Activated B cell treated with CpG ODN at 0.5 μM for 24 hours (primary cell): ENCODE measurements around the gene MPST. TPM values are rescaled to one million over a fixed set of nuclear protein-coding genes. Genes with fewer than 3 reads are reported as not detected.
A peak's percentile ranks its signal among the peaks of the same experiment; 100 is the strongest.

Experiments
- ATAC-seq: fragments of 200-7000 bp; cut with Tn5 transposase; one replicate; pipeline ENCODE4 v1.10.0; 2021; ENCODE audit warnings: low read depth, mild to moderate bottlenecking, moderate library complexity
- CTCF ChIA-PET: fragments of 350-600 bp; sonication (Branson Sonifier 250); formaldehyde crosslinking; loops from one replicate; lab custom pipeline; 2021; ENCODE audit warnings: antibody characterized with exemption; lab: Charles Lee
- POLR2A ChIA-PET: fragments of 350-600 bp; sonication (Branson Sonifier 250); formaldehyde crosslinking; loops from one replicate; lab custom pipeline; 2021; ENCODE audit warnings: antibody characterized with exemption; lab: Charles Lee
- DNase-seq: peaks from one replicate; pipeline ENCODE4 v3.0.0; 2022
- H3K27ac Mint-ChIP-seq: one replicate; pipeline ENCODE4 v1.8.0; 2020; ENCODE audit warnings: mixed read lengths
- H3K27me3 Mint-ChIP-seq: one replicate; pipeline ENCODE4 v1.8.0; 2021; ENCODE audit warnings: mixed read lengths
- H3K36me3 Mint-ChIP-seq: one replicate; pipeline ENCODE4 v1.8.0; 2021; ENCODE audit warnings: low read depth, mixed read lengths
- H3K4me1 Mint-ChIP-seq: one replicate; pipeline ENCODE4 v1.8.0; 2021; ENCODE audit warnings: mixed read lengths
- H3K4me3 Mint-ChIP-seq: one replicate; pipeline ENCODE4 v1.8.0; 2020; ENCODE audit warnings: mild to moderate bottlenecking, mixed read lengths
- H3K9me3 Mint-ChIP-seq: one replicate; pipeline ENCODE4 v1.8.0; 2020; ENCODE audit warnings: mixed read lengths
- CTCF ChIP-seq: fragments of 200-600 bp; IDR thresholded peaks from one replicate; pipeline ENCODE4 v1.8.0; 2022; ENCODE audit warnings: antibody characterized with exemption, mild to moderate bottlenecking
- intact Hi-C: fragments of 100-400 bp; cut with micrococcal nuclease; formaldehyde crosslinking; loops from one replicate; pipeline ENCODE4 v1.15.1; 2024
- total RNA-seq: library from RNA; stranded (reverse); gene quantifications from 2 replicates; pipeline ENCODE4 v1.2.3, GENCODE V29; 2022

Gene MPST
- total RNA-seq, 1 donor from 2014 or later, result 15.6 TPM

- Mint-ChIP-seq H3K9me3 (no peaks in the 10 kb centered on the region), H3K27me3 (peaks cover 2% of the 10 kb centered on the region), H3K4me3 (no peak overlapping the region), H3K36me3 (no peaks in the 10 kb centered on the region), H3K4me1 (peaks cover 14% of the 10 kb centered on the region), H3K27ac (no peak overlapping the region)
- no peak for DNase-seq
- intact Hi-C loops, result no loop called here
- no peak for ATAC-seq
- CTCF ChIA-PET, result interaction anchor here (1.0 to 1.3 kb wide), 2 partner anchors 289 to 384 kb away, joined by 3 to 4 read pairs; no protein-coding TSS in a partner anchor
- no peak for TF ChIP-seq CTCF
- POLR2A ChIA-PET, result no interaction called here
Measured at GRCh38 chr22:37047006-37047405, 27.5 kb downstream of the MPST start.

DNA sequence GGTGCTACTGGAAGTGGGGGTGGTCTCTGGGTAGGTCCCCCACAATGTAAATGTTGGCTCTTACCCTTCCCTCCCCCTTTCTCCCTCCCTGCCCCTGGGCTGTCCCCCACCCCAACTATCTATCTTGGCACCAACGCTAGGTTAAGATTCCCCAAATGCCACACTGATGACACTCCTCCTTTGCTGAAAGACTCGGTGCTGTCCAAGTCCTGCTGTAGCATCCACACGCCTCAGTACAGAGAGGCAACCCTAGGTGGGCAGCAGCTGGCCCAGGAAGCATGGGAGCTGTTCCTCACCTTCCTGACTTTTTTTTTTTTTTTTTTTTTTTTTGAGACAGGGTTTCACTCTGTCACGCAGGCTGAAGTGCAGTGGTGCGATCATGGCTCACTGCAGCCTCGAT, 28.6 kb downstream of the MPST start:
- TF ChIP-seq CTCF, result no peak
- Mint-ChIP-seq H3K9me3 (no peaks in the 10 kb centered on the region), H3K4me3 (no peak overlapping the region), H3K27me3 (no peaks in the 10 kb centered on the region), H3K36me3 (no peaks in the 10 kb centered on the region), H3K27ac (no peak overlapping the region), H3K4me1 (peaks cover 22% of the 10 kb centered on the region)
- intact Hi-C loops, result no loop called here
- POLR2A ChIA-PET, result no interaction called here
- no peak for ATAC-seq
- CTCF ChIA-PET, result interaction anchor here (1.0 kb wide), 1 partner anchor 383 kb away, joined by 3 read pairs; no protein-coding TSS in a partner anchor
- no peak for DNase-seq

DNA sequence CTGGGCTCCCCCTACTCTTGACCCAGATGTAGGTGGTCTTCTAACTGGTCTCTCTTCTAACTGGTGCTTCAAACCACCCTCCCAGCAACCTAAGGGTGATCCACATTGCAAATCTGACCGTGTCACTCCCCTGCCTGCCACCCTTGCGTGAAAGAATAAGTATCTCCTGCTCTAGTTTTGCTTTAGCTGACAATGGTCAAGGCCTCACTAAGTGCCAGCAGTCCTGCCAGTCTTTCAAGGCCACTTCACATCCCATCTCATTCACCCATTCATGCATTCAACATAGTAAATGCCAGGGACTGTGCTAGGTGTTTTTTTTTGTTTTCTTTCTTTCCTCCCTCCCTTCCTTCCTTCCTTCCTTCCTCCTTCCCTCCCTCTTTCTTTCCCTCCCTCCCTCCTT, 29.7 kb downstream of the MPST start:
- DNase-seq (no peak), ATAC-seq (no peak)
- TF ChIP-seq CTCF, result no peak
- Mint-ChIP-seq H3K36me3 (no peaks in the 10 kb centered on the region), H3K27ac (no peak overlapping the region), H3K9me3 (no peaks in the 10 kb centered on the region), H3K4me1 (peaks cover 30% of the 10 kb centered on the region), H3K27me3 (no peaks in the 10 kb centered on the region), H3K4me3 (no peak overlapping the region)
- intact Hi-C loops, result no loop called here
- ChIA-PET CTCF (no interaction called here), POLR2A (no interaction called here)

- ChIA-PET CTCF (interaction anchor here (0.9 to 1.7 kb wide), 2 partner anchors 26 to 210 kb away, joined by 3 to 4 read pairs; no protein-coding TSS in a partner anchor), POLR2A (interaction anchor here (0.6 to 1.4 kb wide), 6 partner anchors 32 to 275 kb away, joined by 3 to 4 read pairs (median 3); partner anchors contain the start of genes IFT27 and TST)
- TF ChIP-seq CTCF, result no peak
- DNase-seq (no peak), ATAC-seq (no peak)
- intact Hi-C loops, result loop anchor here (1.0 kb wide), 1 partner anchor 148 kb away; no protein-coding TSS in a partner anchor
- H3K9me3 Mint-ChIP-seq, result no peaks in the 10 kb centered on the region
- H3K27me3 Mint-ChIP-seq, result no peaks in the 10 kb centered on the region
- no peak overlapping the region for H3K27ac Mint-ChIP-seq
- H3K36me3 Mint-ChIP-seq, result peaks cover 13% of the 10 kb centered on the region
- H3K4me3 Mint-ChIP-seq, result peak overlapping the region; percentile 19
- peaks cover 18% of the 10 kb centered on the region for H3K4me1 Mint-ChIP-seq
Measured at GRCh38 chr22:37050913-37051312, 31.4 kb downstream of the MPST start.

GRCh38 chr22:37051391-37052385, 32.1 kb downstream of the MPST start, which contains the start of gene KCTD17:
TSS of gene KCTD17 (plus strand) at chr22:37051742. CDS start at chr22:37051761, 19 bp downstream.
- no peak within 1 kb of the TSS for H3K27ac Mint-ChIP-seq
- peak within 1 kb of the TSS; percentile 80 for H3K4me3 Mint-ChIP-seq
- ATAC-seq (peak; percentile 100), DNase-seq (peak; percentile 76)
- no peak for TF ChIP-seq CTCF
- no peaks in the 10 kb centered on the region for H3K9me3 Mint-ChIP-seq
- ChIA-PET CTCF (interaction anchor here (0.9 to 1.7 kb wide), 2 partner anchors 25 to 210 kb away, joined by 3 to 4 read pairs; no protein-coding TSS in a partner anchor), POLR2A (interaction anchor here (0.6 to 1.4 kb wide), 11 partner anchors 30 to 522 kb away, joined by 3 to 9 read pairs (median 3); partner anchors contain the start of genes EIF3D, IFT27 and TST)
- peaks cover 18% of the 10 kb centered on the region for H3K4me1 Mint-ChIP-seq
- intact Hi-C loops, result loop anchor here (1.0 kb wide), 1 partner anchor 148 kb away; no protein-coding TSS in a partner anchor
- no peaks in the 10 kb centered on the region for H3K27me3 Mint-ChIP-seq
- peaks cover 19% of the 10 kb centered on the region for H3K36me3 Mint-ChIP-seq
